ENCODE data around the gene SHMT2.

GRCh38 chr12:57244312-57244696 lies 14.8 kb downstream of the SHMT2 start:
- no peak for TF ChIP-seq CTCF (conservative IDR thresholded peaks at IDR 0.05; ENCODE audit: low read depth in 2 of 2)
- no peak for TF ChIP-seq REST (IDR thresholded peaks at IDR 0.05; ENCODE audit: unreplicated experiment)
- TF ChIP-seq EZH2phosphoT487 (IDR thresholded peaks at IDR 0.05; ENCODE audit: unreplicated experiment) = no peak
- TF ChIP-seq CREB1 (CRISPR knock-in tag; IDR thresholded peaks at IDR 0.05; ENCODE audit: low read depth) = no peak
- TF ChIP-seq EZH2 (IDR thresholded peaks at IDR 0.05; ENCODE audit: low read depth, unreplicated experiment) = no peak
- TF ChIP-seq POLR2AphosphoS5 (IDR thresholded peaks at IDR 0.05; ENCODE audit: low read depth) = no peak
- no peak for TF ChIP-seq ETS1 (IDR thresholded peaks at IDR 0.05)
- no peak for TF ChIP-seq ZNF462 (CRISPR knock-in tag; IDR thresholded peaks at IDR 0.05)
- no peak for TF ChIP-seq STAT1 (IDR thresholded peaks at IDR 0.05; ENCODE audit: unreplicated experiment)
- no peak for TF ChIP-seq ZNF114 (CRISPR knock-in tag; IDR thresholded peaks at IDR 0.05)
- no peak for TF ChIP-seq ZNF331 (CRISPR knock-in tag; IDR thresholded peaks at IDR 0.05; ENCODE audit: low read depth)
- no peak for TF ChIP-seq JUNB (IDR thresholded peaks at IDR 0.05; ENCODE audit: unreplicated experiment)
- TF ChIP-seq NANOG (IDR thresholded peaks at IDR 0.05; ENCODE audit: borderline replicate concordance) = no peak
